ENCODE measurements around the gene MEGF6. TPM values are rescaled to one million over a fixed set of nuclear protein-coding genes. Genes with fewer than 3 reads are reported as not detected.

Gene MEGF6
- total RNA-seq, 1 donor from 2014 or later, result 198 TPM

DNA sequence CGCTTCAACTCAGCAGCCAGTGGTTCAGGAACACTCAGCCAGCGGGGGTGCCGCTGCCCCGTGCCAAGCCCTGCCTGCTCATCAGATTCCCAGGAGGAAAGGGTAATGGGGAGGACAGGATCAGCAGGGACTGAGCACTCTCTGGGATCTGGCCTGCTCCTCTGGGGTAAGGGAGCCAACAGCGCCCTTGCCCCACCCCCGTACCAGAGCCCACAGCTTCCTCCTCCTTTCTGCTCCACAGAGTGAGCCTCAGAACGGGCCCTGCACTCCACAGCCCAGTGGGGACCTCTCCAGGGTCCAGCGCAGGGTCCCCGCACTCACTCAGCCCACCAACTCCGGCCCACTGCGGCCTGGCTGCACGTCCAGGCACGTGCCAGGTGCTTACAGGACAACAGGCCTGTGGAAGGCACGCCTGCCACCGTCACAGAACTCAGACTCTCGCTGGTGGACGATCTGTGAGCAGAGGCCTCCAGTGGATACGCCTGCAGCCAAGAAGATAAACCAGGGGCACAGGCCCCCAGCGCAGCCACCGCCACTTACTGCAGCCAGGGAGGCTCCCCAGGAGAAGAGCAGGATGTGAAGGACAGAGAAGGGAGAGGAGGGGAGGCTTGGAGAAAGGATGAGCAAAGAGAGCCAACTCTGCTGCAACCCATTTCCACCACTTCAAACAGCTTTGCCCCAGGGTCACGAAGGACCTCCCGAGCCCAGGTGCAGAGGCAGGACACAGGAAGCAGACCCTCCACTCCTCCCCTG is 2.1 kb downstream of the MEGF6 start:
- peak overlapping the region; percentile 10 for H3K27ac Mint-ChIP-seq (ENCODE audit: unreplicated experiment)
- no peak for DNase-seq (ENCODE audit: low spot score)
- H3K36me3 Mint-ChIP-seq (ENCODE audit: low read depth, unreplicated experiment), result peaks cover 7% of the 10 kb centered on the region
- H3K27me3 Mint-ChIP-seq (ENCODE audit: unreplicated experiment), result peaks cover 6% of the 10 kb centered on the region
- H3K4me3 Mint-ChIP-seq (ENCODE audit: unreplicated experiment), result peak overlapping the region; percentile 98
- TF ChIP-seq, protein P1, sequence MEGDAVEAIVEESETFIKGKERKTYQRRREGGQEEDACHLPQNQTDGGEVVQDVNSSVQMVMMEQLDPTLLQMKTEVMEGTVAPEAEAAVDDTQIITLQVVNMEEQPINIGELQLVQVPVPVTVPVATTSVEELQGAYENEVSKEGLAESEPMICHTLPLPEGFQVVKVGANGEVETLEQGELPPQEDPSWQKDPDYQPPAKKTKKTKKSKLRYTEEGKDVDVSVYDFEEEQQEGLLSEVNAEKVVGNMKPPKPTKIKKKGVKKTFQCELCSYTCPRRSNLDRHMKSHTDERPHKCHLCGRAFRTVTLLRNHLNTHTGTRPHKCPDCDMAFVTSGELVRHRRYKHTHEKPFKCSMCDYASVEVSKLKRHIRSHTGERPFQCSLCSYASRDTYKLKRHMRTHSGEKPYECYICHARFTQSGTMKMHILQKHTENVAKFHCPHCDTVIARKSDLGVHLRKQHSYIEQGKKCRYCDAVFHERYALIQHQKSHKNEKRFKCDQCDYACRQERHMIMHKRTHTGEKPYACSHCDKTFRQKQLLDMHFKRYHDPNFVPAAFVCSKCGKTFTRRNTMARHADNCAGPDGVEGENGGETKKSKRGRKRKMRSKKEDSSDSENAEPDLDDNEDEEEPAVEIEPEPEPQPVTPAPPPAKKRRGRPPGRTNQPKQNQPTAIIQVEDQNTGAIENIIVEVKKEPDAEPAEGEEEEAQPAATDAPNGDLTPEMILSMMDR (IDR thresholded peaks at IDR 0.05; ENCODE audit: unreplicated experiment), result no peak
- no peaks in the 10 kb centered on the region for H3K9me3 Mint-ChIP-seq (ENCODE audit: unreplicated experiment)
- H3K4me1 Mint-ChIP-seq (ENCODE audit: unreplicated experiment), result peaks cover 39% of the 10 kb centered on the region

- Mint-ChIP-seq H3K27ac (ENCODE audit: unreplicated experiment) (no peak overlapping the region), H3K9me3 (ENCODE audit: unreplicated experiment) (no peaks in the 10 kb centered on the region), H3K4me1 (ENCODE audit: unreplicated experiment) (peaks cover 29% of the 10 kb centered on the region), H3K27me3 (ENCODE audit: unreplicated experiment) (peaks cover 6% of the 10 kb centered on the region), H3K36me3 (ENCODE audit: low read depth, unreplicated experiment) (peaks cover 7% of the 10 kb centered on the region), H3K4me3 (ENCODE audit: unreplicated experiment) (peak overlapping the region; percentile 37)
- DNase-seq (ENCODE audit: low spot score), result no peak
- TF ChIP-seq, protein P1 (IDR thresholded peaks at IDR 0.05; ENCODE audit: unreplicated experiment), result no peak
These were observed 3.2 kb downstream of the MEGF6 start for GRCh38 chr1:3608154-3608553.

DNA sequence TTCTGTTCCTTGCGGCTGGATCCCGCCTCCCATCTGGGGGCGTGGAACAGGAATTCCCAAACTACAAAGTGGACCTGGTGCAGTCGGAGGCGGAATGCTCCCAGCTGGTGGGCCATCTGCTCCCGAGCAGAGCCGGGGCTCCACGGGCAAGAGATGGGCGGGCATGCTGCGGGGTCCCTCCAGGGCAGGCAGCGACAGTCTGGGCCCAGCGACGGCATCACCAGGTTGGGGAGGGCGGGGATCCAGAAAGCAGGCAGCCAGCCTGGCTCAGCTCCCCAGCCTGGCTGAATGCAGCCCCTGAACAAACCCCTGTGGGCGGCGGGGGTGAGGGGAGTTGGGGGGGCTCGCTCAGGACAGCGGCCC is 3.6 kb downstream of the MEGF6 start:
- no peak overlapping the region for H3K27ac Mint-ChIP-seq (ENCODE audit: unreplicated experiment)
- DNase-seq (ENCODE audit: low spot score), result no peak
- peaks cover 6% of the 10 kb centered on the region for H3K27me3 Mint-ChIP-seq (ENCODE audit: unreplicated experiment)
- no peaks in the 10 kb centered on the region for H3K9me3 Mint-ChIP-seq (ENCODE audit: unreplicated experiment)
- no peak overlapping the region for H3K4me3 Mint-ChIP-seq (ENCODE audit: unreplicated experiment)
- TF ChIP-seq, protein P1 (IDR thresholded peaks at IDR 0.05; ENCODE audit: unreplicated experiment), result no peak
- H3K36me3 Mint-ChIP-seq (ENCODE audit: low read depth, unreplicated experiment), result peaks cover 7% of the 10 kb centered on the region
- peaks cover 24% of the 10 kb centered on the region for H3K4me1 Mint-ChIP-seq (ENCODE audit: unreplicated experiment)

DNA sequence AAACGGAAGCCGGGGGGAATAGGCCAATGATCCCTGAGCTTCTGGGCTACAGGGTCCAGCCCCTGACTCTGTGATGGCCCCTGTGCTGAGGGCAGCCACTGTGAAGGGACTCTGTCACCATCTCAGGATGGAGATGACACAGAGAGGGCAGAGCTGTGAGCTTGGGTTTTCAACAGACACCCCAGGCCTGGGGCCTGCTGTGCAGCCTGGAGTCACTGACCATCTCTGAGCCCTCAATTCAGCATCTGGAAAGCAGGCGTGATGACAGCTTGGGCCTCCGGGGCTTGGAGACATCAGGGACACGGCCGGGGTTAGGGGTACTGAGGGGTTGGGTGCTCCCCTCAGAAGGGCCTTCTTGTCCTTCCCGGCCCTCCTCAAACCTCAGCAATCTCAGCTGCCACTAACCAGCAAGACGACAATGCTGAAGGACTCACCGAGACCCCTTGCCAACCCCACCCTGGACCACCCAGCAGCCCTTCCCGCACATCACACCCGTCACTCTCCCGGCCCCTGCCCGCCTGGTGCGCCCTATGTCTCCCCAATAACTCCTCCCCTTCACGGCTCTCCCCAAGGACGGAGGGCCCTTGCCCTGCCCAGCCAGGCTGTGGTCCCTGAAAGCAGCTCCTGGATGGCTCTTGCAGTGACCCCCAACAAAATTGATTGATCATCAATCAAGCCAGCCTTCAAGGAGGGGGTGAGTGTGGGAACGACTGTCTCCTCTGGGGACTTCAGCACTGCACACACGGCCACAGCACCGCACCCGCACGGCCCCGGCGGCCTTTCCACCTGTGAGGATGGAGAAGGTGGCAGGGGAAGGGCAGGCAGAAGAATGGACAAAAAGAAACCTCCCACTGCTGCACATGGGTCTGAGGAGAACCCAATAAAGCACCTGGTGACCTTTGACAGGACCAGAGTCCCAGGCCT is 4.3 kb downstream of the MEGF6 start:
- Mint-ChIP-seq H3K27ac (ENCODE audit: unreplicated experiment) (no peak overlapping the region), H3K4me3 (ENCODE audit: unreplicated experiment) (no peak overlapping the region), H3K9me3 (ENCODE audit: unreplicated experiment) (no peaks in the 10 kb centered on the region), H3K27me3 (ENCODE audit: unreplicated experiment) (peaks cover 8% of the 10 kb centered on the region), H3K36me3 (ENCODE audit: low read depth, unreplicated experiment) (peaks cover 7% of the 10 kb centered on the region), H3K4me1 (ENCODE audit: unreplicated experiment) (peaks cover 20% of the 10 kb centered on the region)
- DNase-seq (ENCODE audit: low spot score), result no peak
- TF ChIP-seq, protein P1 (IDR thresholded peaks at IDR 0.05; ENCODE audit: unreplicated experiment), result no peak

All from endothelial cell (in vitro differentiated cells).